PC-3 (cell line): ENCODE measurements around the gene ADPRHL1. TPM values are rescaled to one million over a fixed set of nuclear protein-coding genes. Genes with fewer than 3 reads are reported as not detected.

Experiments used
- ATAC-seq: fragments of 200-7000 bp; cut with Tn5 transposase; 2 replicates; pipeline ENCODE4 v1.9.1; 2020; ENCODE audit warnings: mild to moderate bottlenecking, moderate library complexity
- BruUV-seq: library from RNA; stranded (reverse); fragments of 400-500 nt; replicated peaks from 2 replicates; lab custom pipeline; 2021; lab: Mats Ljungman, UMichigan
- CTCF ChIA-PET: fragments of 300-600 bp; sonication (Branson Sonifier 250); formaldehyde crosslinking; loops from one replicate; lab custom pipeline; 2022; ENCODE audit warnings: antibody characterized with exemption; lab: Charles Lee
- POLR2A ChIA-PET: fragments of 300-600 bp; sonication (Branson Sonifier 250); formaldehyde crosslinking; loops from one replicate; lab custom pipeline; 2022; ENCODE audit warnings: antibody characterized with exemption; ENCODE audit not compliant: unreplicated experiment; lab: Charles Lee
- DNase-seq: peaks from one replicate; pipeline ENCODE4 v3.0.0-alpha.2; 2015
- H2AFZ ChIP-seq: fragments of 300-600 bp; sonication (generic); 2 replicates; pipeline ENCODE4 v1.6.0; 2016; ENCODE audit warnings: antibody characterized with exemption, low read length
- H3F3A ChIP-seq: fragments of 300-600 bp; sonication (generic); one replicate; pipeline ENCODE4 v1.6.0; 2017; ENCODE audit warnings: antibody characterized with exemption, low read length, control low read depth, mild to moderate bottlenecking; ENCODE audit not compliant: unreplicated experiment
- H3K27ac ChIP-seq: fragments of 300-600 bp; sonication (generic); 2 replicates; pipeline ENCODE4 v1.5.1; 2016; ENCODE audit warnings: mild to moderate bottlenecking, low read length
- H3K27me3 ChIP-seq: fragments of 300-600 bp; sonication (generic); 2 replicates; pipeline ENCODE4 v1.6.1; 2016; ENCODE audit warnings: low read length, mixed read lengths
- H3K36me3 ChIP-seq: fragments of 300-600 bp; sonication (generic); 2 replicates; pipeline ENCODE4 v1.6.1; 2016; ENCODE audit warnings: low read depth, mixed run types, low read length, mixed read lengths
- H3K4me1 ChIP-seq: fragments of 300-600 bp; sonication (generic); 2 replicates; pipeline ENCODE4 v1.5.1; 2016; ENCODE audit warnings: low read length; ENCODE audit not compliant: insufficient read depth
- H3K4me2 ChIP-seq: fragments of 300-600 bp; sonication (generic); 2 replicates; pipeline ENCODE4 v1.6.0; 2016; ENCODE audit warnings: low read length
- H3K4me3 ChIP-seq: fragments of 300-600 bp; sonication (generic); 2 replicates; pipeline ENCODE4 v1.5.1; 2016; ENCODE audit warnings: mild to moderate bottlenecking, low read length, mixed read lengths
- H3K79me2 ChIP-seq: fragments of 300-600 bp; sonication (generic); 2 replicates; pipeline ENCODE4 v1.6.1; 2017; ENCODE audit warnings: low read length, mixed read lengths
- H3K9ac ChIP-seq: fragments of 300-600 bp; sonication (generic); 2 replicates; pipeline ENCODE4 v1.6.0; 2016; ENCODE audit warnings: mild to moderate bottlenecking, low read length
- H3K9me2 ChIP-seq: fragments of 300-600 bp; sonication (generic); replicated peaks from 2 replicates; pipeline ENCODE4 v1.6.1; 2016; ENCODE audit warnings: mixed run types, low read length, mixed read lengths
- H3K9me3 ChIP-seq: fragments of 300-600 bp; sonication (generic); 2 replicates; pipeline ENCODE4 v1.6.1; 2016; ENCODE audit warnings: low read length, mixed read lengths
- H4K20me1 ChIP-seq: fragments of 300-600 bp; sonication (generic); 2 replicates; pipeline ENCODE4 v1.6.1; 2016; ENCODE audit warnings: low read length, mixed read lengths
- EZH2 ChIP-seq: fragments of 300-600 bp; sonication (generic); IDR thresholded peaks from one replicate; pipeline ENCODE4 v1.6.1; 2017; ENCODE audit warnings: antibody characterized with exemption, mild to moderate bottlenecking, low read length; ENCODE audit not compliant: unreplicated experiment
- EZH2phosphoT487 ChIP-seq: fragments of 300-600 bp; sonication (generic); IDR thresholded peaks from 2 replicates; pipeline ENCODE4 v1.6.1; 2018; ENCODE audit warnings: mild to moderate bottlenecking, antibody characterized with exemption, low read length, borderline replicate concordance
- intact Hi-C: fragments of 100-400 bp; cut with micrococcal nuclease; formaldehyde crosslinking; loops from 2 replicates; pipeline ENCODE4 v1.9.0; 2023
- total RNA-seq: library from RNA; depleted of rRNA; stranded (reverse); fragments of >200 nt; gene quantifications from 2 replicates; pipeline ENCODE4 v1.2.3, GENCODE V29; 2014
- TF ChIP-seq, protein P1 (sequence below): fragments of 300-600 bp; sonication (generic); conservative IDR thresholded peaks from 2 replicates; pipeline ENCODE4 v1.5.1; 2017; ENCODE audit warnings: antibody characterized with exemption, low read depth, mild to moderate bottlenecking, low read length

Gene ADPRHL1
- total RNA-seq, 1 experiment from 2014 or later: 10.3 TPM

- Histone ChIP-seq H3K36me3 (0 out of 2 replicates have a peak, but pooled peaks cover 3% of the 10 kb centered on the region), H3K27me3 (no peaks in the 10 kb centered on the region), H3F3A (no peaks in the 10 kb centered on the region), H3K9me2 (no peaks in the 10 kb centered on the region), H3K79me2 (no peaks in the 10 kb centered on the region), H3K27ac (no peak overlapping the region), H2AFZ (no peak overlapping the region), H3K9ac (no peak overlapping the region), H3K9me3 (no peaks in the 10 kb centered on the region), H4K20me1 (no peaks in the 10 kb centered on the region), H3K4me2 (no peak overlapping the region), H3K4me1 (no peaks in the 10 kb centered on the region), H3K4me3 (no peak overlapping the region)
- ATAC-seq: no peak
- intact Hi-C loops: no loop called here
- no TSS peak for BruUV-seq
- POLR2A ChIA-PET: no interaction called here
- TF ChIP-seq, protein P1, sequence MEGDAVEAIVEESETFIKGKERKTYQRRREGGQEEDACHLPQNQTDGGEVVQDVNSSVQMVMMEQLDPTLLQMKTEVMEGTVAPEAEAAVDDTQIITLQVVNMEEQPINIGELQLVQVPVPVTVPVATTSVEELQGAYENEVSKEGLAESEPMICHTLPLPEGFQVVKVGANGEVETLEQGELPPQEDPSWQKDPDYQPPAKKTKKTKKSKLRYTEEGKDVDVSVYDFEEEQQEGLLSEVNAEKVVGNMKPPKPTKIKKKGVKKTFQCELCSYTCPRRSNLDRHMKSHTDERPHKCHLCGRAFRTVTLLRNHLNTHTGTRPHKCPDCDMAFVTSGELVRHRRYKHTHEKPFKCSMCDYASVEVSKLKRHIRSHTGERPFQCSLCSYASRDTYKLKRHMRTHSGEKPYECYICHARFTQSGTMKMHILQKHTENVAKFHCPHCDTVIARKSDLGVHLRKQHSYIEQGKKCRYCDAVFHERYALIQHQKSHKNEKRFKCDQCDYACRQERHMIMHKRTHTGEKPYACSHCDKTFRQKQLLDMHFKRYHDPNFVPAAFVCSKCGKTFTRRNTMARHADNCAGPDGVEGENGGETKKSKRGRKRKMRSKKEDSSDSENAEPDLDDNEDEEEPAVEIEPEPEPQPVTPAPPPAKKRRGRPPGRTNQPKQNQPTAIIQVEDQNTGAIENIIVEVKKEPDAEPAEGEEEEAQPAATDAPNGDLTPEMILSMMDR: no peak
- TF ChIP-seq EZH2 (no peak), EZH2phosphoT487 (no peak)
- DNase-seq: no peak
- CTCF ChIA-PET: no interaction called here
Observed at GRCh38 chr13:113455384-113455783, 2.1 kb upstream of the ADPRHL1 start.

- DNase-seq (no peak), ATAC-seq (no peak)
- H3K9me2 ChIP-seq: no peaks in the 10 kb centered on the region
- H3F3A ChIP-seq: no peaks in the 10 kb centered on the region
- H3K27me3 ChIP-seq: no peaks in the 10 kb centered on the region
- BruUV-seq: no TSS peak
- intact Hi-C loops: no loop called here
- no peak overlapping the region for H3K4me2 ChIP-seq
- TF ChIP-seq EZH2phosphoT487: no peak
- TF ChIP-seq EZH2: no peak
- TF ChIP-seq, protein P1: no peak
- no peak overlapping the region for H3K4me3 ChIP-seq
- no peak overlapping the region for H3K9ac ChIP-seq
- H2AFZ ChIP-seq: no peak overlapping the region
- H3K36me3 ChIP-seq: 0 out of 2 replicates have a peak, but pooled peaks cover 3% of the 10 kb centered on the region
- H3K27ac ChIP-seq: no peak overlapping the region
- no peaks in the 10 kb centered on the region for H4K20me1 ChIP-seq
- H3K79me2 ChIP-seq: no peaks in the 10 kb centered on the region
- CTCF ChIA-PET: no interaction called here
- POLR2A ChIA-PET: no interaction called here
- H3K4me1 ChIP-seq: peaks cover 3% of the 10 kb centered on the region
- no peaks in the 10 kb centered on the region for H3K9me3 ChIP-seq
Observed at GRCh38 chr13:113454936-113455335, 1.6 kb upstream of the ADPRHL1 start.

GRCh38 chr13:113452466-113452865 lies 822 bp downstream of the ADPRHL1 start:
- peaks cover 13% of the 10 kb centered on the region for H3K4me1 ChIP-seq
- POLR2A ChIA-PET: no interaction called here
- ATAC-seq (no peak), DNase-seq (no peak)
- H3K36me3 ChIP-seq: peaks cover 3% of the 10 kb centered on the region; the same call in 1 of the 2 replicates
- H3K27ac ChIP-seq: no peak overlapping the region
- CTCF ChIA-PET: no interaction called here
- no peaks in the 10 kb centered on the region for H3K9me3 ChIP-seq
- TF ChIP-seq EZH2phosphoT487: no peak
- no peak for TF ChIP-seq EZH2
- TF ChIP-seq, protein P1: no peak
- H3K79me2 ChIP-seq: no peaks in the 10 kb centered on the region
- no peak overlapping the region for H3K4me3 ChIP-seq
- H3K4me2 ChIP-seq: no peak overlapping the region
- no peaks in the 10 kb centered on the region for H4K20me1 ChIP-seq
- H3K9me2 ChIP-seq: no peaks in the 10 kb centered on the region
- no peaks in the 10 kb centered on the region for H3K27me3 ChIP-seq
- no peaks in the 10 kb centered on the region for H3F3A ChIP-seq
- H3K9ac ChIP-seq: no peak overlapping the region
- intact Hi-C loops: no loop called here
- H2AFZ ChIP-seq: no peak overlapping the region
- no TSS peak for BruUV-seq
